ENCODE measurements around the gene JAK1. TPM values are rescaled to one million over a fixed set of nuclear protein-coding genes. Genes with fewer than 3 reads are reported as not detected.
"Not testable (repeated sequence)": the region's sequence is repeated elsewhere in the genome, so short reads cannot be mapped to it uniquely, and the experiment has no call there.

JAK1 gene
- total RNA-seq, 1 experiment from 2014 or later, result 73.1 TPM

DNA sequence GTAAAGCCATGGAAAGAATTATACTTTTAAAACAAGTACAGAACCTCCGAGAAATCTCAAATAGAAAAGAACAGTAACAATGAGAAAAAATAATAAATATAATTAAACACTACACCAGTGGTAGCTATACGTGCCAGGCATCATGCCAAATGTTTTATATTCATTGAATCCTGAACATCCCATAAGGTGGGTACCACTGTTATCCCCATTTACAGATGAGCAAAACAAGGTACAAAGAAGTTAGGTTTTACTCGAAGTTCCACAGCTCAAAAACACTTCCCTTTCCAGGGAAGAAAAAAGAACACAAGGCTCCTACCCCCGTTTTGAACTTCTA lies 33.4 kb downstream of the JAK1 start:
- no peaks in the 10 kb centered on the region for H3K27me3 Mint-ChIP-seq (ENCODE audit: insufficient read depth, unreplicated experiment)
- H3K4me1 Mint-ChIP-seq (ENCODE audit: insufficient read depth, unreplicated experiment), result peaks cover 25% of the 10 kb centered on the region
- no peak overlapping the region for H3K4me3 Mint-ChIP-seq (ENCODE audit: unreplicated experiment)
- no peak for TF ChIP-seq CTCF (IDR thresholded peaks at IDR 0.05; ENCODE audit: unreplicated experiment)
- peaks cover 8% of the 10 kb centered on the region for H3K36me3 Mint-ChIP-seq (ENCODE audit: insufficient read depth, unreplicated experiment)
- CTCF ChIA-PET, result interaction anchor here (0.7 to 1.4 kb wide), 2 partner anchors 17 to 28 kb away, joined by 3 read pairs; no protein-coding TSS in a partner anchor
- no TSS peak for BruUV-seq (replicated peaks)
- H3K9me3 Mint-ChIP-seq (ENCODE audit: unreplicated experiment), result no peaks in the 10 kb centered on the region
- peak overlapping the region; percentile 91 for H3K27ac Mint-ChIP-seq (ENCODE audit: low read depth, unreplicated experiment)
- intact Hi-C loops (cut with micrococcal nuclease), result no loop called here
- POLR2A ChIA-PET, result interaction anchor here (0.6 to 4.6 kb wide), 10 partner anchors 9 to 70 kb away, joined by 3 to 37 read pairs (median 5); partner anchors contain the start of gene JAK1
- DNase-seq (ENCODE audit: unreplicated experiment), result no peak

DNA sequence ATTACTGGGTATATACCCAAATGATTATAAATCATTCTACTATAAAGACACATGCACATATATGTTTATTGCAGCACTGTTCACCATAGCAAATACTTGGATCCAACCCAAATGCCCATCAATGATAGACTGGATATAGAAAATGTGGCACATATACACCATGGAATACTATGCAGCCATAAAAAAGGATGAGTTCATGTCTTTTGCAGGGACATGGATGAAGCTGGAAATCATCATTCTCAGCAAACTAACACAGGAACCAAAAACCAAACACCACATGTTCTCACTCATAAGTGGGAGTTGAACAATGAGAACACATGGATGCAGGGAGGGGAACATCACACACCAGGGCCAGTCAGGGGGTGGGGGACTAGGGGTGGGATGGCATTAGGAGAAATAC lies 35.7 kb downstream of the JAK1 start:
- H3K9me3 Mint-ChIP-seq (ENCODE audit: unreplicated experiment); H3K27me3 Mint-ChIP-seq (ENCODE audit: insufficient read depth, unreplicated experiment); intact Hi-C loops (cut with micrococcal nuclease); H3K4me3 Mint-ChIP-seq (ENCODE audit: unreplicated experiment); CTCF ChIA-PET; DNase-seq (ENCODE audit: unreplicated experiment); H3K27ac Mint-ChIP-seq (ENCODE audit: low read depth, unreplicated experiment); BruUV-seq (replicated peaks); H3K36me3 Mint-ChIP-seq (ENCODE audit: insufficient read depth, unreplicated experiment): not testable (repeated sequence)
- peaks cover 29% of the 10 kb centered on the region for H3K4me1 Mint-ChIP-seq (ENCODE audit: insufficient read depth, unreplicated experiment)
- POLR2A ChIA-PET, result interaction anchor here (1.0 to 1.2 kb wide), 2 partner anchors 13 to 33 kb away, joined by 4 read pairs; no protein-coding TSS in a partner anchor

DNA sequence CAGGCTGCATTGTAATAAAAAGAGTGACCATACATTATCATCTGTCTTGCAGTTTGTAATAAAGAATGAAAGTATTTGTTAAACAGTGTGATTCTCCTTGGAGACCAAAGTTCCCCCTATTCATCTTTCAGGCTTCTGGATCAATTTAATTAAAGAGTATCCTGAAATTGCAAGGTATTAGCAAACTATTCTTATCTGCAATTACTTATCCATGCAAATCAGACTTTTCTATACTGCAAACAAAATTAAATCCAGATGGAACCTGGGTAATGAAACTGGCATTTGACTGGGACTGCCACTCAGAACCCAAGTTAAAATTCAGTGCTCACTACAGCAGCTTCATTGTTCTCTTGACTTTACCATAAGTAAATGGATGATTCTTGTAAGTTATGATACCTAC lies 37.1 kb downstream of the JAK1 start:
- no peak overlapping the region for H3K4me3 Mint-ChIP-seq (ENCODE audit: unreplicated experiment)
- peaks cover 24% of the 10 kb centered on the region for H3K4me1 Mint-ChIP-seq (ENCODE audit: insufficient read depth, unreplicated experiment)
- no peaks in the 10 kb centered on the region for H3K9me3 Mint-ChIP-seq (ENCODE audit: unreplicated experiment)
- ChIA-PET POLR2A (no interaction called here), CTCF (interaction anchor here (0.5 to 1.4 kb wide), 2 partner anchors 17 to 1265 kb away, joined by 3 to 5 read pairs; no protein-coding TSS in a partner anchor)
- DNase-seq (ENCODE audit: unreplicated experiment), result no peak
- intact Hi-C loops (cut with micrococcal nuclease), result no loop called here
- no peak overlapping the region for H3K27ac Mint-ChIP-seq (ENCODE audit: low read depth, unreplicated experiment)
- H3K36me3 Mint-ChIP-seq (ENCODE audit: insufficient read depth, unreplicated experiment), result peaks cover 7% of the 10 kb centered on the region
- no peaks in the 10 kb centered on the region for H3K27me3 Mint-ChIP-seq (ENCODE audit: insufficient read depth, unreplicated experiment)
- TF ChIP-seq CTCF (IDR thresholded peaks at IDR 0.05; ENCODE audit: unreplicated experiment), result no peak
- BruUV-seq (replicated peaks), result no TSS peak

DNA sequence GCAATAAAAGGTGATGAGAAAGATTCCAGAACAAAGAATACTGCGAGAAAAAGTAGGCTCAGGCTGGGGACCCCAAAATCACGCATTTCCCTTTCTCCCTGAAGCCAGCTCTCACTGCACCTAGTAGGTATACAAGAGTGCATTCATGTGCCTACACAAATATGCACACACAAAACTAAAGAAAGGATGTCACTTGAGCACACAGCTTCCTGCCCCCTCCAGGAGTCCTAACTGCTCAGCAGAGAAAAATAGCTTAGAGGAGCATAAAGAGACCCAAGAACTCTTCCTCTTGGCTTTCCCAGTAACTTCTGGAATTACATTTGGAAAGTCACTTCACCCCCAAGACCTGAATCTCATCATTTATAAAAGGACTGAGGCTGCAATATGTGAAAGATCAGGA lies 38.0 kb downstream of the JAK1 start:
- POLR2A ChIA-PET, result interaction anchor here (1.1 kb wide), 1 partner anchor 10 kb away, joined by 4 read pairs; no protein-coding TSS in a partner anchor
- intact Hi-C loops (cut with micrococcal nuclease), result no loop called here
- DNase-seq (ENCODE audit: unreplicated experiment), result no peak
- no peaks in the 10 kb centered on the region for H3K9me3 Mint-ChIP-seq (ENCODE audit: unreplicated experiment)
- BruUV-seq (replicated peaks), result no TSS peak
- no peak for TF ChIP-seq CTCF (IDR thresholded peaks at IDR 0.05; ENCODE audit: unreplicated experiment)
- no peak overlapping the region for H3K27ac Mint-ChIP-seq (ENCODE audit: low read depth, unreplicated experiment)
- H3K27me3 Mint-ChIP-seq (ENCODE audit: insufficient read depth, unreplicated experiment), result no peaks in the 10 kb centered on the region
- CTCF ChIA-PET, result interaction anchor here (0.7 to 1.4 kb wide), 2 partner anchors 16 to 92 kb away, joined by 3 read pairs; no protein-coding TSS in a partner anchor
- no peaks in the 10 kb centered on the region for H3K36me3 Mint-ChIP-seq (ENCODE audit: insufficient read depth, unreplicated experiment)
- H3K4me1 Mint-ChIP-seq (ENCODE audit: insufficient read depth, unreplicated experiment), result peaks cover 20% of the 10 kb centered on the region
- H3K4me3 Mint-ChIP-seq (ENCODE audit: unreplicated experiment), result no peak overlapping the region

DNA sequence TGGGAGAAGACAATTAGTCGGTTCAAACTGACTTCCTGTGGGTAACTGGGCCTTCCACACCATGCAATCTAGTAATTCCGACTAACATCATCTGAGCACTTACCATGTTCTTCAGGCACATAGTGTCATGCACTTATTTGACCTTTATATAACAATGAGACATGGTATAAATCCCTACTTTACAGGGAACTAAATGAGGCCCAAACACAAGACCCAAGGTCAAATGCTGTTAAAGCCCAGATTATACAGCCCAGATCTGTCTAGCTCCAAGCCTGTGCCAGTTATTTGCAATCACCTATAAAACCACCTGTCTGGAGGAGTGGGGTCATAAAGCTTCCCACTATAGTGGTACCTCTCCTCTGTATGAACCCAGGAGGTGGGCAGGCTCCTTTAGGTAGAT lies 40.8 kb downstream of the JAK1 start:
- no peak for DNase-seq (ENCODE audit: unreplicated experiment)
- no peak overlapping the region for H3K4me3 Mint-ChIP-seq (ENCODE audit: unreplicated experiment)
- H3K27ac Mint-ChIP-seq (ENCODE audit: low read depth, unreplicated experiment), result peak overlapping the region; percentile 44
- no TSS peak for BruUV-seq (replicated peaks)
- POLR2A ChIA-PET, result no interaction called here
- no peaks in the 10 kb centered on the region for H3K9me3 Mint-ChIP-seq (ENCODE audit: unreplicated experiment)
- TF ChIP-seq CTCF (IDR thresholded peaks at IDR 0.05; ENCODE audit: unreplicated experiment), result no peak
- H3K36me3 Mint-ChIP-seq (ENCODE audit: insufficient read depth, unreplicated experiment), result no peaks in the 10 kb centered on the region
- intact Hi-C loops (cut with micrococcal nuclease), result no loop called here
- CTCF ChIA-PET, result interaction anchor here (1.2 kb wide), 1 partner anchor 14 kb away, joined by 3 read pairs; no protein-coding TSS in a partner anchor
- peaks cover 35% of the 10 kb centered on the region for H3K4me1 Mint-ChIP-seq (ENCODE audit: insufficient read depth, unreplicated experiment)
- H3K27me3 Mint-ChIP-seq (ENCODE audit: insufficient read depth, unreplicated experiment), result no peaks in the 10 kb centered on the region

Data from MCF 10A (cell line).